Keratinocyte (primary cell): ENCODE measurements around the gene POTEM.
"Not testable (repeated sequence)": the region's sequence is repeated elsewhere in the genome, so short reads cannot be mapped to it uniquely, and the experiment has no call there.

ENCODE experiments used
- EZH2 ChIP-seq: IDR thresholded peaks from one replicate; pipeline ENCODE4 v1.6.1; 2012; ENCODE audit warnings: inconsistent platforms, mild to moderate bottlenecking, low read length, moderate library complexity
- TF ChIP-seq, protein P1 (sequence below), 3 experiments: IDR thresholded peaks in 1 of 3; conservative IDR thresholded peaks in 1 of 3; optimal IDR thresholded peaks in 1 of 3; 2 replicates in 2 of 3; 3 replicates in 1 of 3; pipeline versions ENCODE3 to v1.5.1; 2011; ENCODE audit warnings: low read length in 3 of 3, mild to moderate bottlenecking in 3 of 3, moderate library complexity in 2 of 3, control low read depth in 1 of 3, inconsistent platforms in 1 of 3; ENCODE audit not compliant: insufficient read depth in 2 of 3; ENCODE audit errors: extremely low read depth in 1 of 3

DNA sequence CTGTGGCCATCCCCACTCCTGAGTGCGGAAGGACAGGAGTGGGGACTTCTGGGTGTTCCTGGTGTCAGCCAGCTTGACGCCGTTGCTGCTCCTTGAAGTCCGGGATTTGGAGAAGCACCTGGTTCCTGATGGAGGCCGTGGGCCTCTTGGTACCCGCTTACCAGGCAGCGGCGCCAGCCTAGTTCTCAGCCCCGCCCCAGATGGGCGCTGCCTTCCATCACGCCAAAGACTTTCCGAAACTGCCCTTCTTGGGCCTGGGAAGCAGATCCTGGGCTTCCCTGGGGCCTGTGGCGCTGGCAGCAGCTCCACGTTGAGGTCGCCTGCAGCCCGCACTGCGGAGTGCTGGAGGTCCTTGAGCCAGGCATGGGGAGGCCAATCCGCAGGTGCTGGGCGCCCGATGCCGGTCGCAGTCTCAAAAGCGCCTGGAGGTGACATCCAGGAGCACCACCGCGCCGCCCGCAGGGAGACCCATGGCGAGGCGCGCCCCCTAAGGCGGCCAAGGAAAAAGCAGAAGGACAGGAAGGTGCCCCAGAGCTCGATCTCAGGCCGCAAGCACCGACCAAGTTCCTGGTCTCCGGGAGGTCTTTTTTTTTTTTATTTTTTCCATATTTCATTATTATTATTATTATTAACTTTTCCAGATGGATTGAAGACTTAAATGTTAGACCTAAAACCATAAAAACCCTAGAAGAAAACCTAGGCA, 59.6 kb downstream of the POTEM start:
- TF ChIP-seq, protein P1, sequence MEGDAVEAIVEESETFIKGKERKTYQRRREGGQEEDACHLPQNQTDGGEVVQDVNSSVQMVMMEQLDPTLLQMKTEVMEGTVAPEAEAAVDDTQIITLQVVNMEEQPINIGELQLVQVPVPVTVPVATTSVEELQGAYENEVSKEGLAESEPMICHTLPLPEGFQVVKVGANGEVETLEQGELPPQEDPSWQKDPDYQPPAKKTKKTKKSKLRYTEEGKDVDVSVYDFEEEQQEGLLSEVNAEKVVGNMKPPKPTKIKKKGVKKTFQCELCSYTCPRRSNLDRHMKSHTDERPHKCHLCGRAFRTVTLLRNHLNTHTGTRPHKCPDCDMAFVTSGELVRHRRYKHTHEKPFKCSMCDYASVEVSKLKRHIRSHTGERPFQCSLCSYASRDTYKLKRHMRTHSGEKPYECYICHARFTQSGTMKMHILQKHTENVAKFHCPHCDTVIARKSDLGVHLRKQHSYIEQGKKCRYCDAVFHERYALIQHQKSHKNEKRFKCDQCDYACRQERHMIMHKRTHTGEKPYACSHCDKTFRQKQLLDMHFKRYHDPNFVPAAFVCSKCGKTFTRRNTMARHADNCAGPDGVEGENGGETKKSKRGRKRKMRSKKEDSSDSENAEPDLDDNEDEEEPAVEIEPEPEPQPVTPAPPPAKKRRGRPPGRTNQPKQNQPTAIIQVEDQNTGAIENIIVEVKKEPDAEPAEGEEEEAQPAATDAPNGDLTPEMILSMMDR (optimal IDR thresholded peaks at IDR 0.05 in 1 of 3, IDR thresholded peaks at IDR 0.05 in 1 of 3, conservative IDR thresholded peaks at IDR 0.05 in 1 of 3; ENCODE audit: extremely low read depth in 1 of 3, insufficient read depth in 2 of 3, low read length in 3 of 3) = not testable (repeated sequence)
- not testable (repeated sequence) for TF ChIP-seq EZH2
